OCI-M2 (cell line): ENCODE data around the gene IL1RL2.

ENCODE experiments used
- DNase-seq: peaks from one replicate; lab custom pipeline; 2025; ENCODE audit not compliant: unreplicated experiment; lab: John Stamatoyannopoulos, UW

The IL1RL2 gene

GRCh38 chr2:102262216-102263129 is 75.7 kb downstream of the IL1RL2 start:
- DNase-seq: no peak

- DNase-seq: no peak
Observed at GRCh38 chr2:102264952-102265351, 78.1 kb downstream of the IL1RL2 start.

- no peak for DNase-seq
Observed at GRCh38 chr2:102266204-102266603, 79.4 kb downstream of the IL1RL2 start.

GRCh38 chr2:102267774-102268173 is 81.0 kb downstream of the IL1RL2 start:
- DNase-seq: no peak

GRCh38 chr2:102268510-102269199 is 81.8 kb downstream of the IL1RL2 start:
- no peak for DNase-seq

GRCh38 chr2:102269200-102269524 is 82.3 kb downstream of the IL1RL2 start:
- no peak for DNase-seq

- DNase-seq: no peak
Observed at GRCh38 chr2:102271844-102272243, 85.0 kb downstream of the IL1RL2 start.

GRCh38 chr2:102273619-102274211 is 86.9 kb downstream of the IL1RL2 start:
- no peak for DNase-seq

- DNase-seq: no peak
Observed at GRCh38 chr2:102276549-102277201, 89.9 kb downstream of the IL1RL2 start.

GRCh38 chr2:102277202-102277700 is 90.4 kb downstream of the IL1RL2 start:
- DNase-seq: no peak

GRCh38 chr2:102278720-102279390 is 92.0 kb downstream of the IL1RL2 start:
- DNase-seq: no peak

GRCh38 chr2:102279391-102279735 is 92.5 kb downstream of the IL1RL2 start:
- DNase-seq: no peak

- no peak for DNase-seq
Observed at GRCh38 chr2:102282678-102283091, 95.9 kb downstream of the IL1RL2 start.

- DNase-seq: no peak
Observed at GRCh38 chr2:102283996-102284395, 97.2 kb downstream of the IL1RL2 start.

- DNase-seq: no peak
Observed at GRCh38 chr2:102284611-102285010, 97.8 kb downstream of the IL1RL2 start.

- DNase-seq: no peak
Observed at GRCh38 chr2:102285368-102285767, 98.5 kb downstream of the IL1RL2 start.

GRCh38 chr2:102286041-102286440 is 99.2 kb downstream of the IL1RL2 start:
- DNase-seq: no peak

GRCh38 chr2:102289129-102289528 is 102.3 kb downstream of the IL1RL2 start:
- no peak for DNase-seq
